GM04504 (cell line): Measurements from ENCODE around the gene LCMT1.

ENCODE experiments used
- DNase-seq: peaks from one replicate; pipeline ENCODE4 v3.0.0-alpha.2; 2012; ENCODE audit warnings: low read depth

Gene LCMT1

GRCh38 chr16:25199457-25199856, 87.9 kb downstream of the LCMT1 start:
- DNase-seq, result no peak

DNA sequence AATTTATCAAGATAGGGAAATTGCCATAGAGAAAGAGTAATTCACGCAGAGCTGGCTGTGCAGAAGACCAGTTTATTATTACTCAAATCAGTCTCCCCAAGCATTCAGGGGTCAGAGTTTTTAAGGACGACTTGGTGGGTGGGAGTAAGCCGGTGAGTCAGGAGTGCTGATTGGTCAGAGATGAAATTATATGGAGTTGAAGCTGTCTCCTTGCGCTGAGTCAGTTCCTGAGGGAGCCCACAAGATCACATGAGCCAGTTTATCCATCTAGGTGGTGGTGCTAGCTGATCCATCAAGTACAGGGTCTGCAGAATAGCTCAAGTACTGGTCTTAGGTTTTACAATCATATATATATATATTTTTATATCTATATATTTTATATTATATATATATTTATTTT, 99.2 kb downstream of the LCMT1 start:
- no peak for DNase-seq

DNA sequence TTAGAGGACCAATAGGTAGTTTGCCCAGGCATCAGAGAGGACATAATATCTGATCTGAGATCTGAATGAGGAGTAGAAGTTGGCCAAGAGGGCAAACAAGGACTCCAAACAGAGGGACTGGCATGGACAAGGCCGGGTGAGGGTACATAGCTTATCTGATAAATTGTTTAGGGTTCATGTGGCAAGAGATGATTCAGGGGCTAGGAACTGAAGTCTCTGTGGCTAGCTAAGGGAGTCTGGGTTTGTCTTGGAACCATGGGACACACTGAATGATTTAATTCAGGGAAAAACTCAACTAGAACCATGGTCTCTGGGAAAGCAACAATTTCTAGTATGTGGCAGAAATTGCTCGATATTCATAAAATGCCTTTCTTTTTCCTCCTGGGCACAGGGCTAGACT, 101.1 kb downstream of the LCMT1 start:
- DNase-seq, result no peak

DNA sequence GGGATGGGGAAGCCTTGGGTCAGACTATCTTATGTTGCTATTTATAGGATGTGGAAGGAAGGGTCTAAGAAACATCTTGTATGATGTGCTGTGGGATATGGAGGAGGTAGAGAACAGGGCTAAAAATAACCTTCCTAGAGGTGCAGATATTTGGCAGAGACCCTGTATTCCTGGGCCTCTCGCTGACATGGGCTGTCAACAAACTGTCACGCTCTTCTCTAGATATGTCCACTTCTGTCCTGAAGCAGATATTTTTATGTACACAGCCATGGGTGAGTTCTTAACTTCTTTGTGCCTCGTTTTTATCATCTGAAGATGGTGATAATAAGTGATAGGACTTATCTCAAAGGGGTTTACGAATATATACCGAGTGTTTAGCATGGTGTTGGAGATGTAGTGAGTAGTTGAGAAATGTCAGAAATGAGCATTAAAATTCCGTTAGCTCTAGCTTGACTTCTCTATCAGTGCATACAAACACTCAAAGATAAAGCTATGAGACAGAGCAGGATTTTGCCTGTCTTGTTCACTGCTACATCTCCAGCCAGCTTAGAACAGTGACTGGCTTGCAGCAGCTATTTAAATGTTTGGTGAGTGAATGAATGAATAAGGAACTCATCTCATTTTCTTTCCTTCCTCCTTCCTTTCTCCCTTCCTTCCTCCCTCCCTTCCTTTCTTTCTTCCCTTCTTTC, 102.3 kb downstream of the LCMT1 start:
- no peak for DNase-seq

DNA sequence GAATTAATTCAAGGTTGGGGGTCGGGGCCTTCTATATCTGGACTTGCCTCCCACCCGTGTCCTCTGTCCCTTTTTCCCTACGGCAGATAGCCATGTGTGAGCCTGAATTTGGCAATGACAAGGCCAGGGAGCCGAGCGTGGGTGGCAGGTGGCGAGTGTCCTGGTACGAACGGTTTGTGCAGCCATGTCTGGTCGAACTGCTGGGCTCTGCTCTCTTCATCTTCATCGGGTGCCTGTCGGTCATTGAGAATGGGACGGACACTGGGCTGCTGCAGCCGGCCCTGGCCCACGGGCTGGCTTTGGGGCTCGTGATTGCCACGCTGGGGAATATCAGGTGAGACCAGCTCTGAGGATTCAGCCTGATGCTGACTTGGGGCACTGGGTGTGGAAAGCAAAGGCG, 105.6 kb downstream of the LCMT1 start:
- no peak for DNase-seq

DNA sequence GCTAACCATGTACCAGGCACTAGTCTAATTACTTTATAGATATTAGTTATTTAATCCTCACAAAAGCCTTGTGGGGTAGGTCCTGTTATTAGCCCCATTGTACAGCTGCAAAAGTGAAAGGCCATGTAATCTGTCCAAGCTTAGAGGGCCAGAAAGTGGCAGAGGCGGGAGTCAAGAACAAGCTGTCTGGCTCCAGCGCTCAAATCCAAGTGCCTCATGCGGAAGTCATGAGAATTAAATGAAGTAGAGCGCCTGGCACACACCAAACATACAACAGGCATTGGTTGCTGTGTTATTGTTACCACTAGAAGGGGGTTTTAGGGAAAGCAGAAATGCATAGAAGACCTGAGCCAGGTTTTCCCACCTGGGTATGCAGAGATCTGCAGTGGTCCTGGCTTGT, 106.4 kb downstream of the LCMT1 start:
- no peak for DNase-seq

GRCh38 chr16:25219070-25219737, 107.7 kb downstream of the LCMT1 start:
- no peak for DNase-seq

- no peak for DNase-seq
Observed at GRCh38 chr16:25222959-25223358, 111.4 kb downstream of the LCMT1 start.

GRCh38 chr16:25223964-25224363, 112.4 kb downstream of the LCMT1 start:
- DNase-seq, result no peak

DNA sequence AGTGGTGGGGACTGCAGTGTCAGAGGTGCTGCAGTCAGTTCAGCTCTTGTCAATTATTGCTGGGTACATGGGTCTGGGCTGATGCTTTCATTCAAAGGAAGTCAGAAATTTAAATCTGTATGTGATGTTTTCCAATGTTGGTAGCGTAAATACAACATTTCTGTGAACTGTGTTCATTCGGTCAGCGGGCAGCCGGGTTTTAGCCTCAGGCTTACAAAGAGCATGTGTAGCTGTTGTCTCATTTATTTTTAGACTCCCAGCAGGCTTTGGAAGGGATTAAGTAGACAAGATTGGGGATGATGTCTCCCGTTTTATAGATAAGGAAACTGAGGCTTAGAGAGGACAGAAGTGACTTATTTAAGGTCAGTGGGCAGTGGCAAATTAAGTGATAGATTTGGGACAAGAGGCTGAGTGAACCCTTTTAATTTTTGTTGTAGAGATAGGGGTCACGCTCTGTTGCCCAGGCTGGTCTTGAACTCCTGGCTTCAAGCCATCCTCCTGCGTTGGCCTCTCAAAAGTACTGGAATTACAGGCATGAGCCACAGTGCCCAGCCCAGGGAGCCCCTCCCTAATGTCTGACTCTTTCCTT, 113.3 kb downstream of the LCMT1 start:
- no peak for DNase-seq
